Epithelial cell of proximal tubule (primary cell): Measurements from ENCODE around the gene SLC6A6. TPM values are rescaled to one million over a fixed set of nuclear protein-coding genes. Genes with fewer than 3 reads are reported as not detected.

ENCODE experiments used
- DNase-seq: peaks from one replicate; pipeline ENCODE4 v3.0.0-alpha.2; 2011; ENCODE audit warnings: low read depth
- H3K4me3 ChIP-seq: 2 replicates; pipeline ENCODE4 v1.5.1; 2011; ENCODE audit warnings: low read depth, mild to moderate bottlenecking, low read length
- total RNA-seq: library from RNA; depleted of rRNA; stranded (reverse); fragments of >200 nt; gene quantifications from 2 replicates; pipeline ENCODE4 v1.2.3, GENCODE V29; 2015
- TF ChIP-seq, protein P1 (sequence below): conservative IDR thresholded peaks from 2 replicates; pipeline ENCODE4 v1.5.1; 2012; ENCODE audit warnings: low read depth, mild to moderate bottlenecking, low read length

SLC6A6 gene
- total RNA-seq, 1 donor from 2014 or later: 27.9 TPM

GRCh38 chr3:14533457-14533958 is 131.1 kb downstream of the SLC6A6 start:
- TF ChIP-seq, protein P1, sequence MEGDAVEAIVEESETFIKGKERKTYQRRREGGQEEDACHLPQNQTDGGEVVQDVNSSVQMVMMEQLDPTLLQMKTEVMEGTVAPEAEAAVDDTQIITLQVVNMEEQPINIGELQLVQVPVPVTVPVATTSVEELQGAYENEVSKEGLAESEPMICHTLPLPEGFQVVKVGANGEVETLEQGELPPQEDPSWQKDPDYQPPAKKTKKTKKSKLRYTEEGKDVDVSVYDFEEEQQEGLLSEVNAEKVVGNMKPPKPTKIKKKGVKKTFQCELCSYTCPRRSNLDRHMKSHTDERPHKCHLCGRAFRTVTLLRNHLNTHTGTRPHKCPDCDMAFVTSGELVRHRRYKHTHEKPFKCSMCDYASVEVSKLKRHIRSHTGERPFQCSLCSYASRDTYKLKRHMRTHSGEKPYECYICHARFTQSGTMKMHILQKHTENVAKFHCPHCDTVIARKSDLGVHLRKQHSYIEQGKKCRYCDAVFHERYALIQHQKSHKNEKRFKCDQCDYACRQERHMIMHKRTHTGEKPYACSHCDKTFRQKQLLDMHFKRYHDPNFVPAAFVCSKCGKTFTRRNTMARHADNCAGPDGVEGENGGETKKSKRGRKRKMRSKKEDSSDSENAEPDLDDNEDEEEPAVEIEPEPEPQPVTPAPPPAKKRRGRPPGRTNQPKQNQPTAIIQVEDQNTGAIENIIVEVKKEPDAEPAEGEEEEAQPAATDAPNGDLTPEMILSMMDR: no peak
- H3K4me3 ChIP-seq: no peak overlapping the region
- DNase-seq: no peak

DNA sequence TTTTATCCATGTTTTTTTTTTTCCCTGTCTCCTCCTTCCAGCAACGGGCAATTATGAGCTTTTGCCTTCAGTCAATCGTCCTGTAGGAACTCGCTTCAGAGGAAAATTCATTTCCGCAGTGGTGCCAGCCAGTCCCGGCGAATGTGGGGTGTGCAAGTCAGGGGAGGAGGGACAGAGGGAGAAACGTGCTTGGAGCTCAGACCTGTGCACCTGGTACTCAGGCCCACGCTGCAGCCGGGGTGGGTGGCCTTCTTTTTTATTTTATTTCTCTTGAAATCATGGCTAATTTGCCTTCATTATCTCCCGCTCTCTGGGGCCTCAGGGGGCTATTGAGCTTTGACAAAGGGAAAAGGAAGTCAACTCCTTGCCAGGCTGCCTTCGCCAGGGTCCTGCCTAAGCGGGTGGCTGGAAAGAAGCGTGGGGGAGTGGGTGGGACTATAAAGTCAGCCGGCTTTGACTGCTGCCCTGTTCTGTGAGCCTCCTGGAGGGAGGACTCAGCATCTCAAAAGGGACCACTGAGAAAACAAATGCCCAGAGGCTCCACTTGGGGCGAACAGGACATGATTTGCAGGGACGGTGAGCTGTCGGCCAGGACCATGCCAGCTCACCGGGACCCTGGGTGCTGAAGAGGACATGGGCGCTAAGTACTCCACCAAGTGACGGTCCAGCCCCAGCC is 132.2 kb downstream of the SLC6A6 start:
- TF ChIP-seq, protein P1: no peak
- no peak for DNase-seq
- H3K4me3 ChIP-seq: no peak overlapping the region

GRCh38 chr3:14535616-14536015 is 133.2 kb downstream of the SLC6A6 start:
- TF ChIP-seq, protein P1: no peak

DNA sequence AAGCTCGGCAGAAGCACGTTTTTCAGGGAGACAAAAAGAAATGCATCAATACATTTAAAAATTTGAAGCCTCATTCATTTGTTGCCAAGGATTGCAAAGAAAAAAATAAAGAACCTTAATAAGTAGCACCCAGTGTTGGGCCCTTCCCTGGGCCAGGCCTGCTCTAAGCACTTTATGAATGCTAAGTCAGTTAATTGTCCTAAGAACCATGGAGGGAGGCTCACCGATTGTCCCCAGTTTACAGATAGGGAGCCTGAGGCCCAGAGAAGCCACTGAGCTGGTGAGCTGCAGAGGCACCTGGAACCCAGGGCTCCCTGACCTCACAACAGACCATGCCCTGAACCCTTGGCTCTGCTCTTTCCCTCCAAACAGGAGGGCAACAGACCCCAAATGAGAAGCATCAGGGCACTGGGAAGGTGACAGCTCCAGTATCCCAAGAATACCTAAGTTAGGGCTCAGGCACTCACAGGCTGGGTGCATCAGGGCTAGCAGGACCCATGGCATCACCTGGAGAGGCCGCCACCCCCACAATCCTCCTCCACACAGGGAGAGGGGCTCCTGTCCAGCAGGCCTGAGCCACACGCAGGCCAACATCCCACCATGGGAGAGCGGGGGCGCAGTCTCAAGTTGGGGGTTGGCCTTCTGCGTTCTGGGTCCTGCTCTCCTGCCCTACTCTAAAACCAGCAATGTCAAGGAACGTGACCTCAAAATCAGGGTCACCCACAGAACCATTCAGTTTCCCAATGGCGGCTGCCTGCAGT is 133.8 kb downstream of the SLC6A6 start:
- TF ChIP-seq, protein P1: no peak
- DNase-seq: no peak
- no peak overlapping the region for H3K4me3 ChIP-seq

More at GRCh38 chr3:14535616-14536015, 133.2 kb downstream of the SLC6A6 start:
- no peak for DNase-seq
- H3K4me3 ChIP-seq: no peak overlapping the region

- TF ChIP-seq, protein P1: no peak
- no peak overlapping the region for H3K4me3 ChIP-seq
- no peak for DNase-seq
Measured at GRCh38 chr3:14536837-14537589, 134.6 kb downstream of the SLC6A6 start.

- DNase-seq: no peak
- H3K4me3 ChIP-seq: no peak overlapping the region
- TF ChIP-seq, protein P1: no peak
Measured at GRCh38 chr3:14537590-14538450, 135.4 kb downstream of the SLC6A6 start.
